Stomach (tissue), 9 donors: ENCODE measurements around the gene ARID4B. TPM values are rescaled to one million over a fixed set of nuclear protein-coding genes. Genes with fewer than 3 reads are reported as not detected.
"Not testable (repeated sequence)": the region's sequence is repeated elsewhere in the genome, so short reads cannot be mapped to it uniquely, and the experiment has no call there.

ENCODE experiments used
- DNase-seq, 2 donors: peaks; one replicate each; pipeline versions ENCODE4 v3.0.0 to v3.0.0-alpha.2; 2013 to 2019
- H3K27ac ChIP-seq, 5 donors: fragments of 200-600 bp in 4 of 5; sonication (generic) in 4 of 5; one replicate each; pipeline ENCODE4 v1.5.1; 2013 to 2019; ENCODE audit warnings: mild to moderate bottlenecking in 1 of 5, moderate library complexity in 1 of 5
- H3K27me3 ChIP-seq, 3 donors: fragments of 200-600 bp; sonication (generic); one replicate each; pipeline ENCODE4 v1.5.1; 2017 to 2019; ENCODE audit warnings: mixed run types in 1 of 3
- H3K36me3 ChIP-seq, 4 donors: fragments of 200-600 bp; sonication (generic); 1 replicate in 3 of 4; 2 replicates in 1 of 4; pipeline ENCODE4 v1.5.1; 2016 to 2019
- H3K4me1 ChIP-seq, 4 donors: fragments of 200-600 bp; sonication (generic); one replicate each; pipeline ENCODE4 v1.5.1; 2016 to 2019
- H3K4me3 ChIP-seq, 4 donors: fragments of 200-600 bp; sonication (generic) in 3 of 4; one replicate each; pipeline ENCODE4 v1.5.1; 2016 to 2019; ENCODE audit warnings: mild to moderate bottlenecking in 1 of 4
- H3K9me3 ChIP-seq, 4 donors: fragments of 200-600 bp; sonication (generic); one replicate each; pipeline ENCODE4 v1.5.1; 2016 to 2019
- EP300 ChIP-seq: sonication (generic); formaldehyde crosslinking; IDR thresholded peaks from one replicate; pipeline ENCODE4 v1.6.1; 2017; ENCODE audit warnings: antibody characterized with exemption
- POLR2A ChIP-seq, 4 donors: fragments of 450-650 bp; IDR thresholded peaks; one replicate each; pipeline ENCODE4 v1.6.1; 2016; ENCODE audit warnings: antibody characterized with exemption in 4 of 4, control low read depth in 2 of 4, mild to moderate bottlenecking in 1 of 4, moderate library complexity in 1 of 4
- POLR2AphosphoS5 ChIP-seq, 3 donors: sonication (generic); formaldehyde crosslinking; IDR thresholded peaks; one replicate each; pipeline ENCODE4 v1.6.1; 2016; ENCODE audit warnings: antibody characterized with exemption in 3 of 3
- WGBS, 5 donors: extraction: QIAGEN DNeasy Blood & Tissue Kit in 3 of 5; methylation state at CpG; one replicate each; pipeline versions ENCODE4 v1.1.5 to v1.1.7; 2013 to 2018; 5-methylcytosine and 5-hydroxymethylcytosine counted together
- intact Hi-C: fragments of 100-400 bp; cut with DNase I; formaldehyde crosslinking; loops from one replicate; pipeline ENCODE4 v1.15.1; 2023; ENCODE audit warnings: low total_unique reads
- polyA plus RNA-seq, 3 donors: library from polyadenylated mRNA; stranded (reverse); fragments of 200-250 nt; gene quantifications; one replicate each; pipeline ENCODE4 v1.2.3, GENCODE V29; 2013
- total RNA-seq, 5 donors: library from RNA; depleted of rRNA; stranded (reverse); fragments of >200 nt; gene quantifications; one replicate each; pipeline versions ENCODE4 v1.1.0 to v1.2.3, GENCODE V29; 2014 to 2016
- TF ChIP-seq, protein P1 (sequence below), 7 experiments: fragments of 450-650 bp in 4 of 7; fragments of 200-600 bp in 3 of 7; sonication (generic) in 3 of 7; IDR thresholded peaks; one replicate each; pipeline ENCODE4 v1.5.1; 2016 to 2019; ENCODE audit warnings: antibody characterized with exemption in 7 of 7, control low read depth in 2 of 7, mild to moderate bottlenecking in 1 of 7
- donor health status: healthy with polysubstance abuse.
- donor health status: Bipolar disorder and iron deficiency.
- donor health status: healthy.

ARID4B gene
- total and polyA plus RNA-seq, 8 donors = 9.5 to 102 (median 30.5) TPM

DNA sequence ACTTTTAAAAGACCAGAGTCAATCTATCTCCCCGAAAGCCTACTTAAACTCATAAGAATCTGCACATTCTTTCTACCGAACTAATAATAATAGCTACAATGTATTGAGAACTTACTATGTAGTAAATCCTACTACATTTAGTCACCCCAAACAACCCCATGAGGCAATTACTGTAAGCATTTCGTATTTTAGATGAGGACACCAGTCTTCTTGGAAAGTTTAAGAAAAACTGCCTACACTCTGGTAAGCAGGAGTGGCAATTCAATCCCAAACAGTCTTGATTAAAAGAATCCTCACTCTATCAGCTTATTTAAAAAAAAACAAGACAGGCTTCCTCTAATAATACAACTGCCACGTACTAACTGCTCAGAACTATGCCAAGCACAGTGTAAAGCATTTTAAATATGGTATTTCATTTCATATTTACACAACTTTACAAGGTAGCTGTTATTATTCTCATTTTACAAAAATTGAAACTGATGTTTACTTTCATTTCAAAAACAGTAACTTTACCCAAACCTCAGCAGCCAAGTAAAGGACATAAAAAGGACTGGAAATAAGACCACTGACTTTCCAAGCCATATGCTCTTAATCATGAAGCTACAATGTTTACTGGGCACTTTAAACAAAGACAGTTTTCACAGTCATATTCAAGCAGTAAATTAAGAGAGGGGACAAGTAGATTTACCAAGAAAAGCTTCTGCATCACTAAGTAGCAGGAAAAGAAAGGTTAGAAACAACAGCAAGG is 13.9 kb downstream of the ARID4B start:
- no peak for TF ChIP-seq EP300
- no peak for TF ChIP-seq POLR2AphosphoS5 (IDR thresholded peaks at IDR 0.05)
- TF ChIP-seq, protein P1, sequence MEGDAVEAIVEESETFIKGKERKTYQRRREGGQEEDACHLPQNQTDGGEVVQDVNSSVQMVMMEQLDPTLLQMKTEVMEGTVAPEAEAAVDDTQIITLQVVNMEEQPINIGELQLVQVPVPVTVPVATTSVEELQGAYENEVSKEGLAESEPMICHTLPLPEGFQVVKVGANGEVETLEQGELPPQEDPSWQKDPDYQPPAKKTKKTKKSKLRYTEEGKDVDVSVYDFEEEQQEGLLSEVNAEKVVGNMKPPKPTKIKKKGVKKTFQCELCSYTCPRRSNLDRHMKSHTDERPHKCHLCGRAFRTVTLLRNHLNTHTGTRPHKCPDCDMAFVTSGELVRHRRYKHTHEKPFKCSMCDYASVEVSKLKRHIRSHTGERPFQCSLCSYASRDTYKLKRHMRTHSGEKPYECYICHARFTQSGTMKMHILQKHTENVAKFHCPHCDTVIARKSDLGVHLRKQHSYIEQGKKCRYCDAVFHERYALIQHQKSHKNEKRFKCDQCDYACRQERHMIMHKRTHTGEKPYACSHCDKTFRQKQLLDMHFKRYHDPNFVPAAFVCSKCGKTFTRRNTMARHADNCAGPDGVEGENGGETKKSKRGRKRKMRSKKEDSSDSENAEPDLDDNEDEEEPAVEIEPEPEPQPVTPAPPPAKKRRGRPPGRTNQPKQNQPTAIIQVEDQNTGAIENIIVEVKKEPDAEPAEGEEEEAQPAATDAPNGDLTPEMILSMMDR (IDR thresholded peaks at IDR 0.05) = no peak
- TF ChIP-seq POLR2A (IDR thresholded peaks at IDR 0.05) = no peak
- WGBS, 5 donors = 36 to 48% (median 41%) methylated on average over 4 of the region's 4 CpGs
- intact Hi-C loops = no loop called here
- no peaks in the 10 kb centered on the region for H3K27me3 ChIP-seq
- H3K36me3 ChIP-seq = peaks cover 0 to 20% (median 12%) of the 10 kb centered on the region in 4 donors
- H3K9me3 ChIP-seq = no peaks in the 10 kb centered on the region
- DNase-seq = no peak
- H3K27ac ChIP-seq = peak overlapping the region in 3 of 5 donors; percentile 7 to 20 (median 19)
- H3K4me3 ChIP-seq = no peak overlapping the region
- H3K4me1 ChIP-seq = peaks cover 16 to 81% (median 59%) of the 10 kb centered on the region in 4 donors

DNA sequence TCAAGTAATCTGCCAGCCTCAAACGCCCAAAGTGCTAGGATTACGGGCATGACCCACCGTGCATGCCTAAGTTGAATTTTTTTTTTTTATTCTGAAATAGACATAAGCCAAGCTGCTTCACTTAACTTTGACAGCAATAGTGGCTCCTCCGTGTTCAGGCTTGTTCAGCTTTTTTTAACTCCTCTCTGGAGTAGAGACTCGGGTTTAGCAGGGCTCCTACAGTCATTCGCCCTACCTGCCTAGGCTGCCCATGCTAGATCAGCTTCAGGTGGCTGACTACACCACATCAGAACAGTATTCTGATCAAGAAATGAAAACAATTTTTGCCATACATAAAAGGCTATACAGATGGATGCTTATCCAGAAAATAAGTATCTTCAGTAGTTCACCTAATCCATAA is 14.7 kb downstream of the ARID4B start:
- TF ChIP-seq, protein P1 (IDR thresholded peaks at IDR 0.05) = no peak
- TF ChIP-seq EP300 (no peak), POLR2AphosphoS5 (IDR thresholded peaks at IDR 0.05) (no peak), POLR2A (IDR thresholded peaks at IDR 0.05) (no peak)
- intact Hi-C loops = no loop called here
- peaks cover 0 to 12% (median 3%) of the 10 kb centered on the region in 4 donors for H3K36me3 ChIP-seq
- DNase-seq = no peak
- H3K4me1 ChIP-seq = peaks cover 16 to 76% (median 57%) of the 10 kb centered on the region in 4 donors
- no peaks in the 10 kb centered on the region for H3K27me3 ChIP-seq
- no peaks in the 10 kb centered on the region for H3K9me3 ChIP-seq
- peak overlapping the region in 1 of 5 donors; percentile 20 for H3K27ac ChIP-seq
- WGBS, 5 donors = 59 to 66% (median 65%) methylated on average over 6 of the region's 6 CpGs
- no peak overlapping the region for H3K4me3 ChIP-seq

DNA sequence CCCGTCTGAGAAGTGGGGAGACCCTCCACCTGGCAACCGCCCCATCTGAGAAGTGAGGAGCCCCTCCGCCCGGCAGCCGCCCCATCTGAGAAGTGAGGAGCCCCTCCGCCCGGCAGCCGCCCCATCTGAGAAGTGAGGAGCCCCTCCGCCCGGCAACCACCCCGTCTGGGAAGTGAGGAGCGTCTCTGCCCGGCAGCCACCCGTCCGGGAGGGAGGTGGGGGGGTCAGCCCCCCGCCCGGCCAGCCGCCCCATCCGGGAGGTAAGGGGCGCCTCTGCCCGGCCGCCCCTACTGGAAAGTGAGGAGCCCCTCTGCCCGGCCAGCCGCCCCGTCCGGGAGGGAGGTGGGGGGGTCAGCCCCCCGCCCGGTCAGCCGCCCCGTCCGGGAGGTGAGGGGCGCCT is 18.8 kb downstream of the ARID4B start:
- H3K36me3 ChIP-seq, DNase-seq, H3K27ac ChIP-seq, H3K27me3 ChIP-seq, intact Hi-C loops, H3K4me3 ChIP-seq, H3K9me3 ChIP-seq: not testable (repeated sequence)
- H3K4me1 ChIP-seq = peaks cover 32 to 83% (median 60%) of the 10 kb centered on the region in 4 donors
- WGBS, 5 donors = 85 to 96% (median 94%) methylated on average over 4 to 29 of the region's 32 CpGs

DNA sequence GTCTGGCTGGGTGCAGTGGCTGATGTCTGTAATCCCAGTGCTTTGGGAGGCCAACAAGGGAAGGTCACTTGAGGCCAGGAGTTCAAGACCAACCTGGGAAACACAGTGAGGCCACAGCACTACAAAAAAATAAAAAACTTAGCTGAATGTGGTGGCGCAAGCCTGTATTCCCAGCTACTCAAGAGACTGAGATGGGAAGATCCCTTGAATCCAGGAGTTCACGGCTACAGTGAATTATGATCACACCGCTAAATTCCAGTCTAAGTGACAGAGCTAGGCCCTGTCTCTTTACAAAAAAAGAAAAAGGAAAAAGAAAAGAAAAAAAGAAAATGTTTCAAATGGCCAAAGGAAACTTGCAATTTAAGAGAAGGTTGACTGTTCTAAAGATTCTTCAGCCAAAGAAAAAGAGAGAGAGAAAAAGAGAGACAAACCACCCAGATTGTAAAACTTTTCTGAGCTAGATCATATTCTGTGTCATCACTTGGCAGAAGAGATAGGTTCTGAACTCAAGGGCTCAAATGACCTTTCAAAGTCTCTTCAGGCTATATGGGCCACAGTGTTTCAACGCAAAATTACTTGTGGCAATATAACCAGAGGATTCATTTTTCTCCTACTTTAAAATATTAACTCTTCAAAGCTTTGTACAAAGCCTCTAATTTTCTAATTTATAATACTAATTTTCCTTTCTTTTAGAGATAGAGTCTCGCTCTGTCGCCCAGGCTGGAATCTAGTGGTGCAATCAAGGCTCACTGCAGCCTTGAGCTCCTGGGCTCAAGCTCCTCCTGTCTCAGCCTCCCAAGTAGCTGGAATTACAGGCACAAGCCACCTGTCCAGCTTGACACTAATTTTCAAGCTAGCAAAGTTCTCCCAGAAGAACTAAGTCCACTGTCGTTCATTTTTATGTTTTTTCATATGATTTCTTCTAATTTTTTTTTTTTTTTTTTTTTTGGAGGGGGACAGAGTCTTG is 20.5 kb downstream of the ARID4B start:
- WGBS, 5 donors = 77 to 94% (median 86%) methylated on average over 7 of the region's 7 CpGs
- H3K27ac ChIP-seq = no peak overlapping the region
- no peak overlapping the region for H3K4me3 ChIP-seq
- no peak for DNase-seq
- H3K9me3 ChIP-seq = no peaks in the 10 kb centered on the region
- intact Hi-C loops = no loop called here
- peaks cover 0 to 10% (median 0%) of the 10 kb centered on the region in 4 donors for H3K36me3 ChIP-seq
- no peaks in the 10 kb centered on the region for H3K27me3 ChIP-seq
- peaks cover 20 to 83% (median 58%) of the 10 kb centered on the region in 4 donors for H3K4me1 ChIP-seq
- TF ChIP-seq, protein P1 (IDR thresholded peaks at IDR 0.05) = no peak
- TF ChIP-seq EP300 (no peak), POLR2AphosphoS5 (IDR thresholded peaks at IDR 0.05) (no peak), POLR2A (IDR thresholded peaks at IDR 0.05) (no peak)
